ENCODE data around the gene HMGCLL1.

- TF ChIP-seq ZFX (IDR thresholded peaks at IDR 0.05; ENCODE audit: borderline replicate concordance) (no peak), CTCF (IDR thresholded peaks at IDR 0.05) (no peak)
Observed at GRCh38 chr6:55497694-55498093, 81.3 kb downstream of the HMGCLL1 start.

Data from 22Rv1 (cell line).